Raji (cell line): ENCODE data around the gene GNAI3.

Source experiments
- POLR2A ChIP-seq: IDR thresholded peaks from 2 replicates; pipeline ENCODE4 v1.6.1; 2011; ENCODE audit warnings: low read depth, low read length, control low read depth; ENCODE audit not compliant: insufficient read depth

Gene GNAI3

GRCh38 chr1:109514846-109515245, 33.6 kb upstream of the GNAI3 start:
- TF ChIP-seq POLR2A: no peak

- TF ChIP-seq POLR2A: no peak
These were observed 31.5 kb upstream of the GNAI3 start for GRCh38 chr1:109516872-109517271.

GRCh38 chr1:109517337-109517736, 31.1 kb upstream of the GNAI3 start:
- TF ChIP-seq POLR2A: no peak

- no peak for TF ChIP-seq POLR2A
These were observed 27.1 kb upstream of the GNAI3 start for GRCh38 chr1:109521002-109521951.

- TF ChIP-seq POLR2A: no peak
These were observed 26.4 kb upstream of the GNAI3 start for GRCh38 chr1:109522026-109522425.

- TF ChIP-seq POLR2A: no peak
These were observed 24.7 kb upstream of the GNAI3 start for GRCh38 chr1:109523706-109524105.

GRCh38 chr1:109527098-109527811, 21.2 kb upstream of the GNAI3 start:
- no peak for TF ChIP-seq POLR2A

GRCh38 chr1:109527846-109528695, 20.3 kb upstream of the GNAI3 start:
- no peak for TF ChIP-seq POLR2A

- no peak for TF ChIP-seq POLR2A
These were observed 19.7 kb upstream of the GNAI3 start for GRCh38 chr1:109528712-109529111.

- no peak for TF ChIP-seq POLR2A
These were observed 18.4 kb upstream of the GNAI3 start for GRCh38 chr1:109529881-109530456.

- TF ChIP-seq POLR2A: no peak
These were observed 17.8 kb upstream of the GNAI3 start for GRCh38 chr1:109530457-109531087.

GRCh38 chr1:109531380-109531779, 17.0 kb upstream of the GNAI3 start:
- no peak for TF ChIP-seq POLR2A

GRCh38 chr1:109531826-109532364, 16.5 kb upstream of the GNAI3 start:
- no peak for TF ChIP-seq POLR2A
